ENCODE measurements around the gene ATRNL1. TPM values are rescaled to one million over a fixed set of nuclear protein-coding genes. Genes with fewer than 3 reads are reported as not detected.

The ATRNL1 gene
- polyA plus RNA-seq, 1 of the 3 experiments (the other 2 are of a cell fraction) = 0.67 TPM

- Histone ChIP-seq H2AFZ (ENCODE audit: low read depth) (no peak overlapping the region), H3K79me2 (ENCODE audit: insufficient read depth) (no peaks in the 10 kb centered on the region), H3K36me3 (replicated peaks in 1 of 2; ENCODE audit: control insufficient read depth in 1 of 2, insufficient read depth in 2 of 2, low read length in 1 of 2) (no peaks in the 10 kb centered on the region), H4K20me1 (ENCODE audit: insufficient read depth) (no peaks in the 10 kb centered on the region), H3K27me3 (ENCODE audit: insufficient read depth) (no peaks in the 10 kb centered on the region), H3K4me2 (no peak overlapping the region), H3K27ac (ENCODE audit: low read depth in 2 of 2, low read length in 1 of 2) (no peak overlapping the region), H3K9me3 (no peaks in the 10 kb centered on the region), H3K4me3 (ENCODE audit: low read depth in 2 of 2, low read length in 1 of 2) (no peak overlapping the region), H3F3A (replicated peaks; ENCODE audit: insufficient read depth) (no peaks in the 10 kb centered on the region), H3K4me1 (ENCODE audit: control insufficient read depth in 1 of 2, insufficient read depth in 2 of 2, low read depth in 1 of 2, low read length in 1 of 2) (no peaks in the 10 kb centered on the region; a peak in 1 of 4 replicates), H3K9me2 (no peaks in the 10 kb centered on the region), H3K9ac (no peak overlapping the region)
- ChIA-PET POLR2A (no interaction called here), CTCF (no interaction called here)
- TF ChIP-seq ELF1 (IDR thresholded peaks at IDR 0.05) = no peak
- TF ChIP-seq MAX (IDR thresholded peaks at IDR 0.05; ENCODE audit: low read depth) = no peak
- TF ChIP-seq FOXM1 (IDR thresholded peaks at IDR 0.05; ENCODE audit: low read depth) = no peak
- TF ChIP-seq EZH2phosphoT487 (IDR thresholded peaks at IDR 0.05; ENCODE audit: borderline replicate concordance, low read depth) = no peak
- no peak for TF ChIP-seq NFIC (IDR thresholded peaks at IDR 0.05; ENCODE audit: borderline replicate concordance)
- TF ChIP-seq RFX5 (IDR thresholded peaks at IDR 0.05; ENCODE audit: low read length) = no peak
- no peak for TF ChIP-seq FOSL2 (IDR thresholded peaks at IDR 0.05; ENCODE audit: borderline replicate concordance, low read depth)
- no peak for TF ChIP-seq RAD21 (IDR thresholded peaks at IDR 0.05; ENCODE audit: low read length)
- TF ChIP-seq REST (IDR thresholded peaks at IDR 0.05; ENCODE audit: low read depth, low read length) = no peak
- no peak for TF ChIP-seq MXI1 (IDR thresholded peaks at IDR 0.05; ENCODE audit: low read depth, low read length)
- TF ChIP-seq TAF1 (IDR thresholded peaks at IDR 0.05; ENCODE audit: borderline replicate concordance, low read depth, low read length) = no peak
- TF ChIP-seq POLR2AphosphoS5 (IDR thresholded peaks at IDR 0.05; ENCODE audit: low read depth, low read length) = no peak
- no peak for TF ChIP-seq TEAD4 (IDR thresholded peaks at IDR 0.05; ENCODE audit: borderline replicate concordance, insufficient read depth)
- no peak for TF ChIP-seq GABPA (IDR thresholded peaks at IDR 0.05; ENCODE audit: low read depth)
- no peak for TF ChIP-seq PBX3 (IDR thresholded peaks at IDR 0.05)
- 39% methylated on average over 4 of the region's 4 CpGs for WGBS (ENCODE audit: low lambda C conversion rate)
- no peak for DNase-seq
These were observed 882.3 kb downstream of the ATRNL1 start for GRCh38 chr10:115975506-115975905.
